ENCODE data around the gene SPHK2.

DNA sequence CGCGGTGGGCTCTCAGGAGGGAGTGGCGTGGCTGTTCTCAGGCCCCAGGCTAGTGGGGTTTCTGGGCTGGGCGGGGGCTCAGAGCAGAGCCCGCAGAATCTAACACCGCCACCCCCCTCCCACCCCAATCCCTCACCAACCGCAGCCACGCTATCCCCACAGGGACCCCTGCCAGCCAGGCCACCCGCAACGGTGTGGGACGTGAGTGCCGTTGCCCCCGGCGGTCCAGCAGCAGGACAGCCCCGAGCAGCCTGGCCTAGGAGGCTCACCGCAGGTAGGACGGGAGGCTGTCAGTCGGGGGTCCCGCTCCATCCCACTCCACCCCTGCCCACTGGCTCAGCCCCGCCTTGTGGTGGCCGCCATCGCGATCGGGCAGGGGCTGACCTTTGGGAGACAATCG is 53.7 kb downstream of the SPHK2 start, which contains the start of gene NTN5:
- TF ChIP-seq TARDBP (IDR thresholded peaks at IDR 0.05) (no peak), ZNF384 (IDR thresholded peaks at IDR 0.05) (no peak), ARNT (IDR thresholded peaks at IDR 0.05) (no peak), FOXK2 (IDR thresholded peaks at IDR 0.05) (no peak)
